Activated CD4-positive, alpha-beta T cell treated with anti-CD3 and anti-CD28 coated beads, Interleukin-2, Interleukin-4, amounts not matched to agents 100 ng/mL and 50 ng/mL, durations not matched to agents 16 hours and 8 hours (primary cell): ENCODE results near the gene LRRC4C.

Experiments
- DNase-seq: peaks from one replicate; pipeline ENCODE4 v3.0.0-alpha.2; 2020; ENCODE audit warnings: low spot score

Gene LRRC4C

DNA sequence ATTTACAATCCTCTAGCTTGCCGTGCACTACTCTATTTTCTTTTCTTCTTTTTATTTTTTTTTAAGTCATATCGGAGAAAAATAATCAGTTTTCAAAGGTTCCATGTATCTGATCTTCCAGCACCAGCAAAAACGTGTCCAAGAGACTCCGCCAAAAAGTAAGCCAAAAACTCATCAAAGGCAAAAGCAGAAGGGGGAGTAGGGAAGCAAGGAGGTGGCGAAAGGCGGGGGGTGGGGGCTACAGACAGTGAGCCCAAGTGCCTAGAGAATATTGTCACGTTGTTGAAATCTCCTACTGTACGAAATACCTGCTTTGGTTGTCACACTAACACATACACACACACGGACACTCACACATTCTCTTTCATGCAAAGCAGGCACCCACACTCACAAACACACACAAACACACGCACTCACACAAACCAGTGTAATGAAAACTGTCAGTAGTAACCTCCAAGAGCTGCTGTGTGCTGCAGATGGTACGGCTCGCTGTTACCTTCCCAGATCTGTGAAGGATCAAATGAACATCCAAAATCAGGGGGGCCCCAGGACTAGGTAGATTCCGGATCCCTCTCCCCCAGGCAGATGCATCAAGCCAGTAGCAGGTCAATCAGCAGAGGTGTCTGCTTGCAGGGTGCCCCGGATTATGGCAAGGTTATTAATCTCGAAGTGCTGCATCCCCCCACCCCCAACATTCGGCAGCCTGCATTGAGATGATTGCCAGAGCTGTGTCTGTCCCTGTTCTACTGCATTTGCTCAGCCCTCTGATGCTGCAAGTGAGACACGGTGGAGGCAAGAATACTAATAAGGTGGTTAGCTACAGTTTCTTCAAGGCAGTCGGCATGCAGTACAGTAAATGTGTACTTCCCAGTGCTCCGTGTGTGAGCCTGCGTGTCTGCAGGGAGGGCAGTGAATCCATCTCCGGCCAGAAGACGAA, at the start of gene LRRC4C:
Gene LRRC4C, minus strand, starts transcription at position 188 of the 937 bp plus-strand sequence.
- no peak for DNase-seq

GRCh38 chr11:41508121-41508520, 48.7 kb upstream of the LRRC4C start:
- no peak for DNase-seq

- no peak for DNase-seq
Observed at GRCh38 chr11:41499429-41499828, 40.0 kb upstream of the LRRC4C start.

DNA sequence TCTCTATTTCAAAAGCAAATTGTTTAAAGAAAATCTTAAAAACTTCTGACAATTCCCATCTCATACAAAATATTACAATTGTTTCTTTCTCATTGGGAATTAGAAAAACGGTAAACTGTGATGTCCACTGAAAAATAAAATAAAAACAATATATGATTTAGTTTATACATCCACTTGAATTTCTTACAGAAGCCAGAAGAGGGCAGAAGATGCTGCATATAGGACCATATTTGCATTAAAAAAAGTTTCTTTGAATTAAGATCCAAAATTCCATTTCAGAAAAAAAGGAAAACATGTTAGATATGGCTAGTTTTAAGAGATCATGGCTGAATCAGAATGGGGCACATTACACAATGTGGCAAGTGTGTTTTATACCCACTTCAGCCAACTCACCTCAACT, 39.3 kb upstream of the LRRC4C start:
- DNase-seq = no peak

- no peak for DNase-seq
Observed at GRCh38 chr11:41497974-41498373, 38.5 kb upstream of the LRRC4C start.

DNA sequence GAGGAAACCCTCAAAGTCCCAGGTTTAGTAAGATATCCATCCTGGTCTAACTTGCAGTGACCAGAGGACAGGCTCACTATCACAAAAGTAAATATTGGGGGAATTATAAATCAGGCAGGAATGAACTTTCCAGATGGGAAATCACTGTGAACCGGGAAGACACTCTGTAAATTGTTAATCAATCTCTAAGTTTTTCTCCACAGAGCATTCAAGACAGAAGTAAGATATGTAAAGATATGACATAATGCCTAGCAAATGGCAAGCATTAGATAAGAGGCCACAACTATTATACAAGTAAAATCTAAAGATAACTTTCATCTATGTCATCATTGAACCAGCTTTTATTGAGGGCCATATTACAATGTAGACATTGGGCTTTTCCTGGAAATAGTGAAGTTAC, 35.3 kb upstream of the LRRC4C start:
- DNase-seq = no peak

DNA sequence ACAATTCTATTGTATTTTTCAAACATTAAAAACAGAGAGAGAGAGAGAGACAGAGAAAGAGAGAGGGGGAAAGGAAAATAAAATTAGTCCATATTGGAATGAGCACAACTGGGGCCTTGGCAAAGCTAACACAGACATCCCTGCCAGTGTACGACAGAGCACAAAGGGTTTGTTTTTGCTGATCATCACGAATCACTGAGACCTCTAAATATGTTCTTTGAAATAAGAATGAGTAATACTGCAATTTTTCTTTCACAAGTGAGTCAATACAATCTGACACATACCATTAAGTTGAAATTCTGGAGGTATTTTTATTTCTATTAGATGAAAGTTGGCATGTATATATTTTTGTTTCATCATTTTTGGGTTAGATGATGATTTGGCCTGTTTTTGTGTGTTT, 27.0 kb upstream of the LRRC4C start:
- no peak for DNase-seq

DNA sequence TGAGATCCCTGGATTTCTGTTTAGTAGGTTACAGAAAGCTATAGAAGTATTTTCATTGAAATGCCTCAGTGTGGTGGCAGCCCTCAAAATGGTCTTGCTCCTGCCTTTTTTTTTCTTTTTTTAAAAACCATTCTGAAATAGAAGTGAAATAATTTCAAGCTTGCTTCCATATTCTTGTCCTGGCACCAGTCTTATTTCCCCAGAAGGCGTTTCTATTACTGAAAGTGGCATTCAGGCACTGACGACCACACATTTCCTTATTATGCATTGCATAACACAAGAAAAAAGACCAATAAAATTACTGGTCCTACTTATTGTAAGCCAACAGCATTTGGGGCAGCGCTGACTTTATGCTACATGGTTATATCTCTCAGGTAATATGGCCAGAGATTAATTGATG, 24.5 kb upstream of the LRRC4C start:
- DNase-seq = no peak

DNA sequence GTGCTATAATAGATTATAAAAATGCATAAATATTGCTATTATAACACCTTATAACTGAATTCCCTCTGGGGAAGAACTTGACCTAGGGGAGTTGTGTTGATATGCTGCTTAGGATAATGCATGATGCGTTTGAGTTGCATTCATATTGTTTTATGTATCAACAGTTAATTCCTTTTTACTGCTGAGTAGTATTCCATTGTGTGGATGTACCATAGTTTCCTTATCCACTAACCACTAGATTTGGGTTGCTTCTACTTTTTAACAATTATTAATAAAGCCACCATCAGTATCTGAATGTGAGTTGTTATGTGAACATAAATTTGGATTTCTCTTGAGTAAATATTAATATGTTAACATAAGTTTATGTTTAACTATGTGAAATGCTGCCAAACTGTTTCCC, 19.7 kb upstream of the LRRC4C start:
- DNase-seq = no peak

DNA sequence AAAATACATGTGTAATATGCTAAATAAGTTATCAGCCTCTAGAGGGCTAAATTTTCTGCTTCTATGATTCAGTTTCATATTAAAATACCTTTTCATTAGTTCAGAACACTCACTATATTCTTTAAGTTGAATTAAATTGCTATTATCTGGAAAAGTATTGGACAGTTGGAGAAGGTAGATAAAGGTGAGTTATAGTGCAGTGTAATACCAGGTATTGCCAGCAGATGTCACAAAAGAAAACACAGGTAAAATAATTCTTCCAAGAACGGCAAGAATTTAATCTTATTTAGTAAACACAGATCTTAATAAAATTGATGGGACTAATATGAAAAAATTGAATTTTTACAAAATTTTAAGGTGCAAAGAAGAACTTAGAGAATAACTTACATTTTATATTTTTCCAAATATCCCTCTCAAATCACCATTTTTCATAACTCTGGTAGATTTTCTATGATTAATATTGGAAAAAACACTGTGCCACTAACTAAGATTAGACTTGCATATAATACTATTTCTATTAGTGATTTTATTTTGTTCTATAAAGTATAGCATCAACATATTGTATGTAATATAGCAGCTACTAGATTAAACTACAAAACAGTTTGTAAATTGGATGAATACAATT, 1.7 kb upstream of the LRRC4C start:
- peak; percentile 6 for DNase-seq

DNA sequence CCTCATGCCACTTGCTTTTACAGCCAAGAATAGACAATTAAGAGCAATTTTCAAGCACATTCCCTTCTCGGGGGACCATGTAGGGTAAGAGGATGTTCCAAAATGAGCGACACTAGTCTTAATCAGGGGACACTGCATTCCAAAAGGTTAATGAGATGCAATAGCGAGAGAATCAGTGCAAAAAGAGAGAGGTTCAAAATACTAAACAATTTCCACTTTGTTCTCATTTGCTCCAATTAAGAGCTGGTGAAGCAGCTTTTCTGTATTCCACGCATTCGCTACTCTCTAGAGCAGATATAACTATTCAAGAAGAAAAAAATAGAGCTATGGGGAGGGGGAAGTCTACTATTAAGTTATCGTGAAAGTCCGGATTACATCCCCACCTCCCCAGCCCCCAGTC, 811 bp downstream of the LRRC4C start:
- DNase-seq = no peak

- DNase-seq = no peak
Observed at GRCh38 chr11:41458154-41458553, 1.3 kb downstream of the LRRC4C start.

DNA sequence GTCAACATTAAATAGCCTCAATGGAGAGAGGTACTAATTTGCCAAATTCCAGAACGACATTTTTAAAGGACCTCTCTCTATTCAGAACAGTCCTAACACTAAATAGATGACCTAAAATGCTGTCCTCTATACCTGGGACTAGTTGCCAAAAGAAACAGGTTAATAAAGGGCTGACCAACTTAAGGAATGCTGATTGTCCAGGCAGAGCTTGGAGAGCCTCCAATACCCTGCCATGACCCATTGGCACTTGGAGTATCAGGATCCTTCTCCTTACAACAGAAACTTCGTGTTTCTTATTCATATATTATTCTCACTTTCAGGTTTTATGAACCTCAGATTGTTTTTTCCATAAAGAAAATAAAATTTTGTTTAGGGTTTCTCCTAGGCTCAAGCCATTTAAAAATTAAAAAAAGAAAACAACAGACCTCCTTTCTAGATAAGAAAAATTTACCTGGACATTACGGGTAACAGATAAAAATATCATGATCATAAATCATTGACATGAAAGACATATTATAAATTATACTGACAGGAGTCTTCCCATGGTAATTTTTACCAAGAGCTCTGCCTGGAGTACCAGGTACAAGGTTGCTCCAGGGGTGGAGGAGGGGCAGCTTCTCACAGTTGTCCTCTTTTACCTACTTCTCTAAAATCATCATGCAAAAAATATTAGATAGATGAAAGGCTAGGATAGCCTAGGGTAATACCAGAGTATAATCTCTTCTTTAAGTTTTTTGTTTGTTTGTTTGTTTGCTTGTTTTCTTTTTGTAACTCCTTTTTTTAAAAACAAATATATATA, 2.0 kb downstream of the LRRC4C start:
- DNase-seq = no peak

DNA sequence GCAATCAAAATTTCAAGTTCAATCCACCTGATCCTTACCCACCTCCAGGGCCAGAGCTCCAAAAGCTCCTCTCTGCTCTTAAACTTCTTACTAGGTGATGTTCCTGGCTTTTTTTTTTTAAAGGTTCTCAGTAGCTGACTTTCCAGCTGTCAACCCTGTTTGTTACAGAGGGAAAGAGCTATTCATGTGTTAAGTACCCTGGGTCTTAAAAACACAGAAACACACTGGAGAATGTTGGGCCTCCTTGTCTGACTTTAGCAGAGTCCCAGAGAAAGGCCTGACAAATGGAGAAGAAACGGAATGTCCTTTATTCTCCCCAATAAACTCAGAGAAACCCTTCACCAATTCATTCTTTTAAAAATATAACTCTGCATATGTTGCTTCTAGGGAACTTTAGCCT, 3.2 kb downstream of the LRRC4C start:
- DNase-seq = no peak

- DNase-seq = no peak
Observed at GRCh38 chr11:41451011-41451410, 8.4 kb downstream of the LRRC4C start.

DNA sequence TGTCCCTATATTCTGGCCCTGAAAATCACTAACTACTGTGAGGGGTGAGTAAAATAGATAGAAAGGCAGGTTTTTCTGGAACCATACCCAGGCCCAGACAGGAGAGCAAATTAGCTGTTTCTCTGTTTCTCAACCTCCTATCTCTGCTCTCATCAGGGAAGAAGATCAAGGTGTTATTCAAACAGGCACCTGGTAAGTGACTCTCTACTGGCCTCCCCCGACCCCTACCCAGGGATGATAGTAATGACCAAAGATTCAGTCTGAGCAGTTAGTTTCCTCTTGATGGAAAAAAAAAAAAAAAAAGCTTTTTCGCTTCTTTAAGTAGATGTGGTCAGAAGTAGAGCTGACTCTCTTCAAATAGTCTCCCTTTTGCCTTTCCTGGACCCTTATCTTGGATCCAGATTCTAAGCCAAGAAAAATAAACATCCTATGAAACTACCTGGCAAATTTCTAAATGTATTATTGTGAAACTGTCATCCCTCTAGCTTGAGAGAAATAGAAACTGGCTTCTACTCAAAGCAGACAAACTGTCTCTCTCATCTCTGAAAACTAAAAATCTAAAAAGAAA, 9.9 kb downstream of the LRRC4C start:
- no peak for DNase-seq

GRCh38 chr11:41446566-41446965, 12.9 kb downstream of the LRRC4C start:
- no peak for DNase-seq

GRCh38 chr11:41446107-41446506, 13.3 kb downstream of the LRRC4C start:
- DNase-seq = no peak

- no peak for DNase-seq
Observed at GRCh38 chr11:41437006-41437490, 22.4 kb downstream of the LRRC4C start.

GRCh38 chr11:41435531-41435930, 23.9 kb downstream of the LRRC4C start:
- DNase-seq = no peak

GRCh38 chr11:41431784-41432183, 27.7 kb downstream of the LRRC4C start:
- DNase-seq = no peak

DNA sequence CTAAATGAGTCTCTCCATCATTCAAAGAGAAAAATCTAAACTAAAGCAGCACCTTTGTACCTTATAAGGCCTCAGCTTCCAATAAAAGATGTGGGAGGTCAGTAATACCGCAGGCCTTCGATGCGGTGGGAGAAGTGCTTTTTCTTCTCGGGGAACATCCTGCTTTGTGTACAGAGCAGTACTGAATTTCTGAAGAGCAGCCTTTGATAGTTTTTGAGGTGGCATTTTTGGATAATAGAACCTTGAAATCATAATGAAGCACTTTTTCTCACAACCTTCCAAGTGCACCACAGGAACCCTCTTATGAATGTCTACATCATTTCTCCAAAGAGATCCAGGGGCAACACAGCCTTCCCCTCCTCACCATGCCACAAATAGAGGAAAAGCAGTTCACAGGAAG, 39.6 kb downstream of the LRRC4C start:
- DNase-seq = no peak
